NT2/D1 (cell line): ENCODE measurements around the gene RPS24.
A peak's percentile ranks its signal among the peaks of the same experiment; 100 is the strongest.

Experiments used
- DNase-seq: peaks from one replicate; pipeline ENCODE4 v3.0.0-alpha.2; 2011; ENCODE audit warnings: low read depth, low spot score
- H3K27me3 ChIP-seq: 2 replicates; pipeline ENCODE4 v1.6.0; 2011; ENCODE audit warnings: mild to moderate bottlenecking; ENCODE audit not compliant: insufficient read length, insufficient read depth
- H3K36me3 ChIP-seq: 2 replicates; pipeline ENCODE4 v1.6.1; 2011; ENCODE audit warnings: mild to moderate bottlenecking, low read length, mixed read lengths; ENCODE audit not compliant: insufficient read depth, insufficient read length
- H3K4me1 ChIP-seq: 2 replicates; pipeline ENCODE4 v1.5.1; 2011; ENCODE audit not compliant: insufficient read depth, insufficient read length
- H3K4me3 ChIP-seq: 2 replicates; pipeline ENCODE4 v1.5.1; 2011; ENCODE audit warnings: low read depth; ENCODE audit not compliant: insufficient read length
- H3K9ac ChIP-seq: 2 replicates; pipeline ENCODE4 v1.6.0; 2011; ENCODE audit warnings: low read depth; ENCODE audit not compliant: insufficient read length
- H3K9me3 ChIP-seq: 2 replicates; pipeline ENCODE4 v1.5.1; 2011; ENCODE audit warnings: mild to moderate bottlenecking, low read length; ENCODE audit not compliant: insufficient read depth
- SUZ12 ChIP-seq: IDR thresholded peaks from 2 replicates; pipeline ENCODE4 v1.6.1; 2011; ENCODE audit not compliant: insufficient read length, insufficient read depth; ENCODE audit errors: extremely low read depth
- YY1 ChIP-seq: IDR thresholded peaks from 2 replicates; pipeline ENCODE4 v1.6.1; 2011; ENCODE audit not compliant: insufficient read length, insufficient read depth
- ZNF274 ChIP-seq: IDR thresholded peaks from 2 replicates; pipeline ENCODE4 v1.6.1; 2011; ENCODE audit warnings: mild to moderate bottlenecking, low read depth, low read length

RPS24 gene

GRCh38 chr10:78038105-78038504 is 4.4 kb downstream of the RPS24 start:
- Histone ChIP-seq H3K4me3 (no peak overlapping the region), H3K4me1 (peaks cover 18% of the 10 kb centered on the region)
- TF ChIP-seq YY1 = no peak
- TF ChIP-seq ZNF274 = no peak
- TF ChIP-seq SUZ12 = no peak

GRCh38 chr10:78038791-78039547 is 5.3 kb downstream of the RPS24 start:
- Histone ChIP-seq H3K36me3 (peaks cover 96% of the 10 kb centered on the region), H3K9ac (peak overlapping the region; percentile 39), H3K27me3 (no peaks in the 10 kb centered on the region), H3K4me3 (peak overlapping the region; percentile 0), H3K4me1 (peaks cover 18% of the 10 kb centered on the region), H3K9me3 (no peaks in the 10 kb centered on the region)
- DNase-seq = no peak
- no peak for TF ChIP-seq ZNF274
- TF ChIP-seq SUZ12 = no peak
- TF ChIP-seq YY1 = no peak

More at GRCh38 chr10:78038105-78038504, 4.4 kb downstream of the RPS24 start:
- peaks cover 89% of the 10 kb centered on the region for H3K36me3 ChIP-seq
- H3K9ac ChIP-seq = no peak overlapping the region
- H3K9me3 ChIP-seq = no peaks in the 10 kb centered on the region
- H3K27me3 ChIP-seq = no peaks in the 10 kb centered on the region
- no peak for DNase-seq

GRCh38 chr10:78039743-78040142 is 6.1 kb downstream of the RPS24 start:
- Histone ChIP-seq H3K36me3 (peaks cover 89% of the 10 kb centered on the region), H3K9me3 (no peaks in the 10 kb centered on the region), H3K4me1 (peaks cover 18% of the 10 kb centered on the region), H3K4me3 (no peak overlapping the region), H3K9ac (no peak overlapping the region), H3K27me3 (no peaks in the 10 kb centered on the region)
- peak; percentile 63 for DNase-seq
- TF ChIP-seq SUZ12 (no peak), ZNF274 (no peak)

- Histone ChIP-seq H3K9me3 (no peaks in the 10 kb centered on the region), H3K4me3 (no peak overlapping the region), H3K36me3 (peaks cover 72% of the 10 kb centered on the region), H3K27me3 (no peaks in the 10 kb centered on the region), H3K4me1 (peaks cover 14% of the 10 kb centered on the region), H3K9ac (no peak overlapping the region)
- no peak for TF ChIP-seq SUZ12
- TF ChIP-seq YY1 = no peak
- TF ChIP-seq ZNF274 = no peak
- no peak for DNase-seq
Measured at GRCh38 chr10:78041170-78042057, 7.8 kb downstream of the RPS24 start.

GRCh38 chr10:78042058-78042751 is 8.5 kb downstream of the RPS24 start:
- Histone ChIP-seq H3K4me3 (no peak overlapping the region), H3K36me3 (peaks cover 64% of the 10 kb centered on the region), H3K4me1 (peaks cover 10% of the 10 kb centered on the region), H3K9me3 (no peaks in the 10 kb centered on the region), H3K27me3 (no peaks in the 10 kb centered on the region), H3K9ac (no peak overlapping the region)
- TF ChIP-seq SUZ12 (no peak), YY1 (no peak), ZNF274 (no peak)
- no peak for DNase-seq

GRCh38 chr10:78042752-78043104 is 9.1 kb downstream of the RPS24 start:
- peaks cover 13% of the 10 kb centered on the region for H3K4me1 ChIP-seq
- peaks cover 59% of the 10 kb centered on the region for H3K36me3 ChIP-seq
- no peaks in the 10 kb centered on the region for H3K9me3 ChIP-seq
- TF ChIP-seq SUZ12 (no peak), YY1 (no peak), ZNF274 (no peak)
- H3K9ac ChIP-seq = no peak overlapping the region
- H3K4me3 ChIP-seq = no peak overlapping the region
- DNase-seq = no peak
- no peaks in the 10 kb centered on the region for H3K27me3 ChIP-seq
